ENCODE data around the gene NTN5.

- no peak for TF ChIP-seq CTCF (IDR thresholded peaks at IDR 0.05; ENCODE audit: low read depth, low read length, poor library complexity, severe bottlenecking)
- TF ChIP-seq EZH2phosphoT487 (IDR thresholded peaks at IDR 0.05; ENCODE audit: borderline replicate concordance, low read length) = no peak
Observed at GRCh38 chr19:48672994-48673393, at the start of gene NTN5.
